ENCODE results near the gene CORO2A.

CORO2A gene

DNA sequence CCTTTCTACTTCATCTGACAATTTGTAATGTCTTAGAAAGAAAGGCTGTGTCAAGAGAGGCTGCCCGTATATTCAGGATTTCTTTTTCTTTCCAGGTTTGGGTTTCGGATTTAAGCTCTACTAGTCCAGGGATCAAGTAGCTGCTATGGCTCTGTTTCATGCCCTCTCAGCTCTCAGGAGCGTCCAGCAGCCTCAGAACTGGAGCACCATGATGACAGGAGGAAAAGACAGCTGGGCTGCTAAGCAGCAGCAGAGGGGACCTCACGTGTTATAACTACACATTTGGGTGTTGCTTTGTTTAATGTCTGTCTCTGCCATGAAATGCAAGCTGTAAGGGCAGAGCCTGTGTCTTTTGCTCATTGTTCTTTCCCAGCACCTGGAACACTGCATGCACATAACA lies 34.5 kb upstream of the CORO2A start:
- H3K9me3 Mint-ChIP-seq, result no peaks in the 10 kb centered on the region
- no peaks in the 10 kb centered on the region for H3K4me1 Mint-ChIP-seq (ENCODE audit: low read depth)
- H3K27me3 Mint-ChIP-seq, result no peaks in the 10 kb centered on the region
- H3K4me3 Mint-ChIP-seq, result no peak overlapping the region
- H3K36me3 Mint-ChIP-seq (ENCODE audit: low read depth), result peaks cover 9% of the 10 kb centered on the region
- H3K27ac Mint-ChIP-seq, result no peak overlapping the region

DNA sequence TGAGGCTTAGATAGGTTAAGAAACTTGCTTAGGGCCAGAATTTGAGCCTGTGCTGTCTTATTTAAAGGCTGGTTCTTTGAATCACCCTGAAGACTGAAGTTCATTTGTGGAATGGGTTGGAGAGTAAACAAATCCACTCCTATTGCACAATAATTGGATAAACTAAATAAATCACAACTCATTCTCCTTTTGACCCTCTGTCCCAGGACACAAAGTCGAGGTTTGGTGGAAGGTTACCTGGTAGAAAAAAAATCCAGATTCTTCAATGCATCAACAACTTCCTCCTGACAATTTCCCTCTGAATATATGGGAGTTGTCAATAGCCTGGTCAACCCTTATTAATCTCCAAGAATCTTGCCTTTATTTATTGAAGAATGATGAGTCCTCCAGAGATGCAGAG lies 34.1 kb upstream of the CORO2A start:
- H3K27ac Mint-ChIP-seq, result no peak overlapping the region
- H3K36me3 Mint-ChIP-seq (ENCODE audit: low read depth), result peaks cover 6% of the 10 kb centered on the region
- H3K27me3 Mint-ChIP-seq, result no peaks in the 10 kb centered on the region
- no peaks in the 10 kb centered on the region for H3K9me3 Mint-ChIP-seq
- H3K4me3 Mint-ChIP-seq, result no peak overlapping the region
- no peaks in the 10 kb centered on the region for H3K4me1 Mint-ChIP-seq (ENCODE audit: low read depth)

DNA sequence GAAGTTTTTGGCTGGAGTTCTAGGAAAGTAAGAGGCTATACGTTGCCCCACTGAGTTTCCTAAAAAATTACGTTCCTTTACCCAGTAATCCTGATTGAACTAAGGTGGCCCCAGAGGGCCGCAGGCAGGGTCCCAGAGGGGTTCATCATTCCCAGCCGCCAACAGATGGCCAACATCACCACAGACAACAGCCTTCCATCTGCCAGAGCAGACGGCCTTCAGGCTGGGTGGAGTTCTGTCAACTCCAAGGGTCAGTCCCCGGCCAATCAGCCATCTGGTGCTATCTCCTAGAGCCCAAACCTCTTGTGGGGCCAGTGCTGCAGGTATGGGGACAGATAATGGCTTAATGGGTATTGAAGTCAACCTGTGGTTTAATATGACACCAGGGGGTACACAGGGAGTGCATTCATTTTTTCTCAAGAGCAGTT lies 32.6 kb upstream of the CORO2A start:
- Mint-ChIP-seq H3K36me3 (ENCODE audit: low read depth) (peaks cover 6% of the 10 kb centered on the region), H3K27me3 (no peaks in the 10 kb centered on the region), H3K9me3 (no peaks in the 10 kb centered on the region), H3K4me1 (ENCODE audit: low read depth) (no peaks in the 10 kb centered on the region), H3K4me3 (no peak overlapping the region), H3K27ac (no peak overlapping the region)

DNA sequence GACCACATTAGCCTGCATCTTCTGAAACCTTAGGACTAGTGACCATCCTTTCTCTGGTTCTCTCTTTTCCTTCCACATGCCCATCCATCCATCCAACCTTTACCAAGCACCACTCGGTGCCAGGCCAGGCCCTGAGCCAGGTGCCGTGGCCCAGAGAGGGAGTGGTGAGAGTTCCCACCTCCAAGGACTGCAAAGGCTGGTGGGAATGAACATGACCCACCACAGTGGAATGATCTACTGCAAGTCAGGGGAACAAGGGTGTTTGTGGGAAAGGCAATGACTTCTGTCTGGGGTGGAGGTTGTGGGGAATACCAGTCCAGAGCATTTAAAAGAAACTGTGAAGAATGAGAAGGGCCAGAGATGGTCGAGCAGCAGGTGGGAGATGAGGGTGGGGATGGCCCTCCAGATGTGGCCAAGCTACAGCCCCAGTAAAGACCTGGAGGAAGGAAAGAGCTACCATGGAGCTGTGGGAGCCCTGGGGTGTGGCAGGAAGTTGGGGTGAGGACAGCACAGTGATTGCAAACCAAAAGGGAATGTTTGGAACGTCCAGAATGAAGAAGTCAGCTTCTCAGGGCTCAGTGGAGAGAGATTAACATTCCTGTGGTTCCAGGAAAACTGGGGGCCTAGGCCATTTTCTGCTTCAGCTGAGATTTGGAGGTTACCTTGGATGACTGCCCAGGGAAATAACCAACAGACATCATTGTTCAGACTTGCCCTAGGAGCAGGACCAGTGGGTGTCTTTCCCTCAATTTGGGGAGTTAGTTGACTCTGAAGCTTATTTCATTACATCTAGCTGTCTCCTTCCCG lies 30.7 kb upstream of the CORO2A start:
- Mint-ChIP-seq H3K27ac (no peak overlapping the region), H3K9me3 (no peaks in the 10 kb centered on the region), H3K4me1 (ENCODE audit: low read depth) (no peaks in the 10 kb centered on the region)

DNA sequence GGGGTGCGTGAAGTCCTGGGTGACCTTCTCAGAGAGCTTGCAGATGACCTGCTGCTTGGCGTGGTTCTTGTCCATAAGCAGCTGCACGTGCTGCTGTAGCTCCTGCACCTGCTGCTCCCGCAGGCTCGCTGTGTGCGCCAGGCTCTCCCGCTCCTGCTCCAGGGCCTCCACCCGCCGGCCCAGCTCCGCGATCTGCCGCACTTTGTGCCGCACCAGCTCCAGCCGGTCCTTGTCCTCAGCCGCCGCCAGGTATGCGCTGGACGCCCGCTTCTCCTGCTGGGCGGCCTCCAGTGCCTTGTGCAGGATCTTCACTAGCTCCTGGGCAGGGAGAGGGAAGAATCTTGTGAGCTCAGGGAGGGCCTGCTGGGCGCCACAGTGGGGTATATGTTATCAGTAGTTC lies 28.5 kb upstream of the CORO2A start:
- H3K27me3 Mint-ChIP-seq, result no peaks in the 10 kb centered on the region
- H3K9me3 Mint-ChIP-seq, result no peaks in the 10 kb centered on the region
- no peaks in the 10 kb centered on the region for H3K4me1 Mint-ChIP-seq (ENCODE audit: low read depth)
- no peaks in the 10 kb centered on the region for H3K36me3 Mint-ChIP-seq (ENCODE audit: low read depth)
- no peak overlapping the region for H3K27ac Mint-ChIP-seq
- H3K4me3 Mint-ChIP-seq, result no peak overlapping the region

More for the DNA sequence above, 30.7 kb upstream of the CORO2A start:
- no peaks in the 10 kb centered on the region for H3K27me3 Mint-ChIP-seq
- no peaks in the 10 kb centered on the region for H3K36me3 Mint-ChIP-seq (ENCODE audit: low read depth)
- no peak overlapping the region for H3K4me3 Mint-ChIP-seq

DNA sequence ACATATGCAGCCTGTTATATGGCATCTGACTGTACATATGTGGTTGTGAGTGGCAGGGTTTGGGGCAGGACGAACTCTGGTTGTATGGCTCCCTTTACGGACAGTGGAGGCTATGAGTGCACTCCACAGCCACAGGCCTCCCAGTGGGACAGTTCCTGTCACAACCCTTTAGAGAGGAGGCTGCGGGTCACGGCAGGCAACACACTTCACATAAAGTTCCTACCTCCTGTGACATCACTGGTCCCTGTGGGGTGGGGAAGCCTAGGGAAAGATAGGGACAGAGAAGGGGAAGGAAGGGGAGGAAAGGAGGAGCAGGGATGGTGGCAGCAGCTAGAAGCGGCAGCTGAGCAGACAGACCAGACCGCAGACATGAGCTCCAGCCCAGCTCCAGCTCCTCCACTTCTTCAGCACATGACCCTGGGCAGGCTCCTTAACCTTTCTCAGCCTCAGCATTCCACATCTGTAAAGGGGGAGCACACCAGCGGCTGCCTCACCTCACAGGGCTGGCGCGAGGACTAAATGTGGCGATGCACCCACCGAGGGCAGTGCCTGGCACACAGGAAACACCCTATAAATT lies 27.4 kb upstream of the CORO2A start:
- Mint-ChIP-seq H3K4me1 (ENCODE audit: low read depth) (no peaks in the 10 kb centered on the region), H3K4me3 (no peak overlapping the region), H3K36me3 (ENCODE audit: low read depth) (no peaks in the 10 kb centered on the region), H3K27me3 (no peaks in the 10 kb centered on the region), H3K9me3 (no peaks in the 10 kb centered on the region), H3K27ac (no peak overlapping the region)

DNA sequence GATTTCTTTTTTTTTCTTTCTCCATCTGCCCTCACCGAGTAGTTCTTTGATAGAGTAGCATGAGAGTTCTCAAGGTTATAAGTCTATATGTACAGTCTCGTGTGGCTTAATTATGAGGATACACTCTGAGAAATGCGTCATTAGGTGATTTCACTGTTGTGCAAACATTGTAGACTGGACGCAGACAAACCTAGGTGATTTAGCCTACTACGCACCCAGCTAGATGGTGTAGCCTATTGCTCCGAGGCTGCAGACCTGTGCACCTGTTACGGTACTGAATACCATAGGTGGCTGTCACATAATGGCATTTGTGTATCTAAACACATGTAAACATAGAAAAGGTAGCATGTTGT lies 26.9 kb upstream of the CORO2A start:
- Mint-ChIP-seq H3K4me1 (ENCODE audit: low read depth) (no peaks in the 10 kb centered on the region), H3K9me3 (no peaks in the 10 kb centered on the region), H3K36me3 (ENCODE audit: low read depth) (no peaks in the 10 kb centered on the region), H3K27ac (no peak overlapping the region), H3K27me3 (no peaks in the 10 kb centered on the region), H3K4me3 (no peak overlapping the region)

DNA sequence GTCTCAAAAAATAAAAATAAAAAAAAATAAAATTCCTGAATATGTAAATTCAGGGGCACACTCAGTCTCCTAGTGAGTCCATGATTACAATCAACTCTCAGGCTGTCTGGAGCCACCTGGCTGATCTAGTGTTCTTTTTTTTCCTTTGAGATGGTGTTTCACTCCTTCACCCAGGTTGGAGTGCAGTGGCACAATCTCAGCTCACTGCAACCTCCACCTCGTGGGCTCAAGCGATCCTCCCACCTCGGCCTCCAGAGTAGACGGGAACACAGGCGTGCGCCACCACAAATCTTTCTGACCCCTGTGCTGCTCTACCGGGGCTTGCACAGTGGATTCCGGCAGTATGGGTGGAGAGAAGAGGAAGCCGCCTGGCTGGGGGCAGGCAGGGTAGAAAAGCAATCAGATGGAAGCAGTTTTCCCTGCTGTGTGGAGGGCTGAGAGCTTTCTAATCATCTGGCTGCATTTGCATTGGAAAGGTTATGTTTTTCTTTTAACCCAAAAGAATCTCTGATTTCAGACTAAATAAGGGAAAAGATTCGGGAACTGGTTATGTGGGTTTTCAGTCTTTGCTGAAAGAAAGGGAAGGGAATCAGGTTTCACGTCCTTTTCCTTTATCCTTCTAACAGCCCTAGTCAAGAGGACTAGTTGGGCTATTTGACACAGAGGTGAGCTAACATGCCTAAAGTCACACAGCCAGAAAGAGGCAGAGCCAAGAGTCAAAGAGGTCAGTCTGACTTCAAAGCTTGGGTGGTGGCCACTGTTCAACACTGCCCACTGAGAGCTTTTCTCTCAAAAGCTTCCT lies 26.3 kb upstream of the CORO2A start:
- Mint-ChIP-seq H3K9me3 (no peaks in the 10 kb centered on the region), H3K27me3 (no peaks in the 10 kb centered on the region), H3K36me3 (ENCODE audit: low read depth) (no peaks in the 10 kb centered on the region)

DNA sequence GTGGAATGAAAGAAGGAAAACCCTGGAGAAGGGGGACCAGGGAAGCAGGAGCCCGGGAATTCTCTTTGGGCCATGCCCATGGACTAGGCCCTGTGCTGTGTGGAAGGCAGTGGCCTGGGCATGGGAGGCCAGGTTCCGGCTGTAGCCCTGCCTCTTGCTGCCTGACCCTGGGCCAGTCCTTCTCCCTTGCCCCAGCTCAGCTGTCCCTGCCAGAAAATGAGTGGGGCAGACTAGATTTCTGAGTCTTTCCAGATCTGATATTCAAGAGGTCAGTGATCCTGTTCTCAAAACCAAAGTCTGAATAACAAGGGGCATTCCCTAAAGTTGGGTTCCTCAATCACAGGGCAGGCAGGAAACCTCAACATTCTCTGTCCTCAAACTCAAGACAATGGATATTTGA lies 24.8 kb upstream of the CORO2A start:
- Mint-ChIP-seq H3K36me3 (ENCODE audit: low read depth) (no peaks in the 10 kb centered on the region), H3K27me3 (no peaks in the 10 kb centered on the region), H3K9me3 (no peaks in the 10 kb centered on the region), H3K4me1 (ENCODE audit: low read depth) (no peaks in the 10 kb centered on the region), H3K4me3 (no peak overlapping the region), H3K27ac (no peak overlapping the region)

More for the DNA sequence above, 26.3 kb upstream of the CORO2A start:
- no peak overlapping the region for H3K4me3 Mint-ChIP-seq
- H3K27ac Mint-ChIP-seq, result no peak overlapping the region
- H3K4me1 Mint-ChIP-seq (ENCODE audit: low read depth), result no peaks in the 10 kb centered on the region

DNA sequence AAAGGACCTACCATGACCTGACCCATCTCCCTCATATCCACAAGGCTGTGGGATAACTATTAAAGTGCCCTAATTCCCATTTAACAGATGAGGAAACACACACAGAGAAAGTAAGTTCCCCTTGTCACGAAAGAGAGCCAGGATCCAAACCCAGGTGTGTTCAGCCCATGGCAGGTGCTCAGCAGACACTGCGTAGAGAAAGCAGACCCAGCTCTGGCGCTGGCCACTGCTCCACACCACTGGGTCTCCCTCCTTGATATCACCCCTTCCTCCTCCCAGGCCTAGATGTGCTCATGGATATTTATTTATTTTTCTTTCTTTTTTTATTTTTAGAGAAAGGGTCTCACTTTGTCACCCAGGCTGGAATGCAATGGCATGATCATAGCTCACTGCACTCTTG lies 24.0 kb upstream of the CORO2A start:
- Mint-ChIP-seq H3K27ac (no peak overlapping the region), H3K27me3 (no peaks in the 10 kb centered on the region), H3K36me3 (ENCODE audit: low read depth) (no peaks in the 10 kb centered on the region), H3K4me3 (no peak overlapping the region), H3K4me1 (ENCODE audit: low read depth) (no peaks in the 10 kb centered on the region), H3K9me3 (no peaks in the 10 kb centered on the region)

DNA sequence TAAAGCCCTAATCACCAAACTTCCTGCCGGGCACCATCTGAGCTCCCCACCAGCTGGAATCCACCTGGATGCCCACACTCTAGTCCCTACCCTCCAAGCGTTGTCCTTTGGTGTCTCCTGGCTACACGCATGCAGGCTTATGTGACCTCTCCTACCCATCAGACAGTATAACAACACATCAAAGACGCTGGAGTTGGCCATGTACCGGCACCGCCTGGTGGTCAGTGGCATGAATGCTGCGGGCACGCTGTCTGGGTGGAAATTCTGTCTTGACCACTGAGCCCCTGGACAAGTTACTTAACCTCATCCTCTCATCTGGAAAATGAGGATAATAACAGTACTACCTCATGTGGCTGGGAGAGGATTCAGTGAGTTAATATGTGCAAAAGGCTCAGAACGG lies 23.4 kb upstream of the CORO2A start:
- H3K36me3 Mint-ChIP-seq (ENCODE audit: low read depth), result no peaks in the 10 kb centered on the region

DNA sequence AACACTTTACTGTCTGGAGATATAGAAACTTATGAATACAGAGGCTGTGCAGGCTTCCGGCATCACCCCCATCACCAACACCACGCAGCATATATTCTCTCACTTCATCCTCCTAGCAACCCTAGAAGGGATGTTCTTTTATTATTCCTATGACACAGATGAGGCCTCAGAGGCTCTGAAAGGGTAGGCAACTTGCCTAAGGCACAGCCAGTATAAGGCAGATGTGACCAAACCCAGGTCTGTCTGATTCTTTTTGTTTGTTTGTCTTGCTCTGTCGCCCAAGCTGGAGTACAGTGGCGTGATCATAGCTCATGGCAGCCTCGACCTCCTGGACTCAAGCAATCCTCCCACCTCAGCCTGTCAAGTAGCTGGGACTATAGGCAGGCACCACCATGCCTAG lies 22.8 kb upstream of the CORO2A start:
- no peak overlapping the region for H3K27ac Mint-ChIP-seq
- no peak overlapping the region for H3K4me3 Mint-ChIP-seq
- H3K4me1 Mint-ChIP-seq (ENCODE audit: low read depth), result no peaks in the 10 kb centered on the region
- no peaks in the 10 kb centered on the region for H3K27me3 Mint-ChIP-seq
- no peaks in the 10 kb centered on the region for H3K36me3 Mint-ChIP-seq (ENCODE audit: low read depth)
- H3K9me3 Mint-ChIP-seq, result no peaks in the 10 kb centered on the region

More for the DNA sequence above, 23.4 kb upstream of the CORO2A start:
- Mint-ChIP-seq H3K27ac (no peak overlapping the region), H3K27me3 (no peaks in the 10 kb centered on the region), H3K4me1 (ENCODE audit: low read depth) (no peaks in the 10 kb centered on the region), H3K9me3 (no peaks in the 10 kb centered on the region), H3K4me3 (no peak overlapping the region)

DNA sequence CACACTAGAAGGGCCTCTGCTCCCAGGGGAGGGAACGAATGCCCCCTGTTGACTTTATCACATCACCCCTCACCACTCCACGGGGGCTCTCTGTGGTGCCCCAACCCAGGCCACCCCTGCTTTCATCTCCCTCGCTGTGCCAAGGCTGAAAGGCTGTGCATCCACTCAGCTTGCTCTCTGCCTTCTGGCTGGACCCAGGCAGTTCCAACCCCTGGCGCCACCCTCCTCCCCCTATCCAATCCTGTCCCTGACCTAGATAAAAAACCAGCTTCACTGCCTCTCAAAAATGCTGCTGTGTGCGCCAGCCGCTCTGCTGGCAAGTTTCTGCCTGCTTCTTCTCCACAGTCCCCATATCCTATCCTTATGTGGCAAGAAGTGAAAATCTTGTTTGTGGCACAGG lies 22.4 kb upstream of the CORO2A start:
- Mint-ChIP-seq H3K36me3 (ENCODE audit: low read depth) (no peaks in the 10 kb centered on the region), H3K27ac (no peak overlapping the region), H3K4me1 (ENCODE audit: low read depth) (no peaks in the 10 kb centered on the region), H3K9me3 (no peaks in the 10 kb centered on the region), H3K27me3 (no peaks in the 10 kb centered on the region), H3K4me3 (no peak overlapping the region)

DNA sequence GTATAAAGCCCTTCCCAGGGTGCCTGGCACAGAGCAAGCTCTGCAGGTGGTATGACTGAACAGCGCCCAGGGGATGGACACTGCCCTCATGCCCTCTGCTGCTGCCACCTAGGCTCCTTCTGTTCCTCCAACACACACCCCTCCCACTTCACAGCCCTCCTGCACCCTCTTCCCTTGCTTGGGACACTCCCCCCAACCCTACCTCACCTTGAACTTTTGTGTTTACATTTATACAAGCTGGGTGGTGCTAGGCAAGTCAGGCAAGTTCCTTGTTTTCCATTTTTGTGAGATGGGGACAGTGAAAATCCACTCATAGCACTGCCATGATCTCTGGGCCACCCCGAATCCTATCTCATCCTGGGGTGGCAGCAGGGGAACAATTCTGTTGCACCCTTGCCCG lies 18.8 kb upstream of the CORO2A start:
- H3K36me3 Mint-ChIP-seq (ENCODE audit: low read depth), result no peaks in the 10 kb centered on the region
- H3K27me3 Mint-ChIP-seq, result no peaks in the 10 kb centered on the region
- H3K4me3 Mint-ChIP-seq, result no peak overlapping the region
- H3K4me1 Mint-ChIP-seq (ENCODE audit: low read depth), result no peaks in the 10 kb centered on the region
- H3K9me3 Mint-ChIP-seq, result no peaks in the 10 kb centered on the region
- no peak overlapping the region for H3K27ac Mint-ChIP-seq

DNA sequence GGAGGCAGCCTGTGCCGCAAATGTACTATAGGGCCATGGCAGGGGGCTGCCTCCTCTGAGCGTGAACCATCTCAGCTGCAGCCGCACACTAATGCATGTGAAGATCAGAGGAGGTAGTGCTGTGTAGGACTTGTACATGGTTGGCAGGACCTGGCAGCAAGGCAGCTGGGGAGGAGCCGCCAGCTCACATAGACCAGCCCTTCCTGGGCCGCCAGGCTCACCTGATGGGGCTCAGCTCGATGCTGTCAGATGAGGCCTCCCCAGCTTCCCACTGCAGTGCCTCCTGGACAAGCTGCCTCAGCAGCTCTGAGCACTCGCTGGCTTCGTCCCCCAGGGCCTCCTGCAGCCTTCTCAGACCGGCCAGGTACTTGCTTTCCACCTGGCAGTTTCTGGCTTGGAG lies 18.0 kb upstream of the CORO2A start:
- no peaks in the 10 kb centered on the region for H3K36me3 Mint-ChIP-seq (ENCODE audit: low read depth)
- no peaks in the 10 kb centered on the region for H3K9me3 Mint-ChIP-seq
- no peak overlapping the region for H3K27ac Mint-ChIP-seq
- H3K27me3 Mint-ChIP-seq, result no peaks in the 10 kb centered on the region
- no peaks in the 10 kb centered on the region for H3K4me1 Mint-ChIP-seq (ENCODE audit: low read depth)
- no peak overlapping the region for H3K4me3 Mint-ChIP-seq
